ENCODE results near the gene SNX27.
"Not testable (repeated sequence)": the region's sequence is repeated elsewhere in the genome, so short reads cannot be mapped to it uniquely, and the experiment has no call there.

Gene SNX27

GRCh38 chr1:151604291-151604690 is 7.6 kb upstream of the SNX27 start:
- no peak for DNase-seq

GRCh38 chr1:151606384-151606783 is 5.5 kb upstream of the SNX27 start:
- no peak for DNase-seq

GRCh38 chr1:151606857-151607256 is 5.0 kb upstream of the SNX27 start:
- no peak for DNase-seq

- DNase-seq = no peak
Measured at GRCh38 chr1:151610142-151610541, 1.7 kb upstream of the SNX27 start.

GRCh38 chr1:151611288-151611790 is 511 bp upstream of the SNX27 start:
- no peak for DNase-seq

- DNase-seq = no peak
Measured at GRCh38 chr1:151612501-151613281, 841 bp downstream of the SNX27 start.

- no peak for DNase-seq
Measured at GRCh38 chr1:151613282-151613780, 1.5 kb downstream of the SNX27 start.

- DNase-seq = no peak
Measured at GRCh38 chr1:151615711-151616504, 4.1 kb downstream of the SNX27 start.

- no peak for DNase-seq
Measured at GRCh38 chr1:151616505-151616849, 4.6 kb downstream of the SNX27 start.

GRCh38 chr1:151618003-151618402 is 6.2 kb downstream of the SNX27 start:
- no peak for DNase-seq

- DNase-seq = no peak
Measured at GRCh38 chr1:151618470-151618869, 6.6 kb downstream of the SNX27 start.

- not testable (repeated sequence) for DNase-seq
Measured at GRCh38 chr1:151618996-151619395, 7.1 kb downstream of the SNX27 start.

- no peak for DNase-seq
Measured at GRCh38 chr1:151619489-151620093, 7.7 kb downstream of the SNX27 start.

- DNase-seq = no peak
Measured at GRCh38 chr1:151620286-151620685, 8.4 kb downstream of the SNX27 start.

- DNase-seq = no peak
Measured at GRCh38 chr1:151621351-151621750, 9.5 kb downstream of the SNX27 start.

GRCh38 chr1:151624783-151625182 is 12.9 kb downstream of the SNX27 start:
- DNase-seq = no peak

- DNase-seq = no peak
Measured at GRCh38 chr1:151626740-151627334, 15.0 kb downstream of the SNX27 start.

GRCh38 chr1:151629278-151629677 is 17.4 kb downstream of the SNX27 start:
- DNase-seq = no peak

GRCh38 chr1:151635479-151636072 is 23.7 kb downstream of the SNX27 start:
- DNase-seq = no peak

GRCh38 chr1:151638074-151638775 is 26.4 kb downstream of the SNX27 start:
- no peak for DNase-seq

- DNase-seq = no peak
Measured at GRCh38 chr1:151638812-151639211, 27.0 kb downstream of the SNX27 start.

- no peak for DNase-seq
Measured at GRCh38 chr1:151639466-151639865, 27.6 kb downstream of the SNX27 start.
